ENCODE results near the gene CEP85L.

The CEP85L gene

GRCh38 chr6:118677193-118677592, 25.8 kb upstream of the CEP85L start:
- Histone ChIP-seq H3K27ac (ENCODE audit: low read length) (no peak overlapping the region), H3K36me3 (ENCODE audit: control insufficient read depth in 2 of 2, insufficient read depth in 2 of 2, low read length in 2 of 2) (no peaks in the 10 kb centered on the region), H3K9ac (ENCODE audit: low read length in 2 of 2) (no peak overlapping the region), H3K27me3 (ENCODE audit: control insufficient read depth in 1 of 2, insufficient read depth in 2 of 2, low read length in 2 of 2) (no peaks in the 10 kb centered on the region), H3K4me1 (ENCODE audit: control insufficient read depth, insufficient read depth, low read length) (no peaks in the 10 kb centered on the region), H3K4me3 (ENCODE audit: low read length in 2 of 2) (no peak overlapping the region), H3K9me3 (ENCODE audit: control insufficient read depth in 2 of 2, low read length in 2 of 2) (no peaks in the 10 kb centered on the region)

- Histone ChIP-seq H3K4me3 (ENCODE audit: low read length in 2 of 2) (no peak overlapping the region), H3K9me3 (ENCODE audit: control insufficient read depth in 2 of 2, low read length in 2 of 2) (no peaks in the 10 kb centered on the region), H3K27me3 (ENCODE audit: control insufficient read depth in 1 of 2, insufficient read depth in 2 of 2, low read length in 2 of 2) (no peaks in the 10 kb centered on the region), H3K4me1 (ENCODE audit: control insufficient read depth, insufficient read depth, low read length) (no peaks in the 10 kb centered on the region), H3K9ac (ENCODE audit: low read length in 2 of 2) (no peak overlapping the region), H3K36me3 (ENCODE audit: control insufficient read depth in 2 of 2, insufficient read depth in 2 of 2, low read length in 2 of 2) (no peaks in the 10 kb centered on the region), H3K27ac (ENCODE audit: low read length) (no peak overlapping the region)
These were observed 23.8 kb upstream of the CEP85L start for GRCh38 chr6:118675225-118675624.

GRCh38 chr6:118674772-118675171, 23.4 kb upstream of the CEP85L start:
- Histone ChIP-seq H3K27ac (ENCODE audit: low read length) (no peak overlapping the region), H3K36me3 (ENCODE audit: control insufficient read depth in 2 of 2, insufficient read depth in 2 of 2, low read length in 2 of 2) (no peaks in the 10 kb centered on the region)

GRCh38 chr6:118672678-118673077, 21.3 kb upstream of the CEP85L start:
- Histone ChIP-seq H3K27ac (ENCODE audit: low read length) (no peak overlapping the region), H3K27me3 (ENCODE audit: control insufficient read depth in 1 of 2, insufficient read depth in 2 of 2, low read length in 2 of 2) (no peaks in the 10 kb centered on the region), H3K4me1 (ENCODE audit: control insufficient read depth, insufficient read depth, low read length) (no peaks in the 10 kb centered on the region)

More at GRCh38 chr6:118674772-118675171, 23.4 kb upstream of the CEP85L start:
- Histone ChIP-seq H3K9me3 (ENCODE audit: control insufficient read depth in 2 of 2, low read length in 2 of 2) (no peaks in the 10 kb centered on the region), H3K27me3 (ENCODE audit: control insufficient read depth in 1 of 2, insufficient read depth in 2 of 2, low read length in 2 of 2) (no peaks in the 10 kb centered on the region), H3K4me1 (ENCODE audit: control insufficient read depth, insufficient read depth, low read length) (no peaks in the 10 kb centered on the region), H3K9ac (ENCODE audit: low read length in 2 of 2) (no peak overlapping the region), H3K4me3 (ENCODE audit: low read length in 2 of 2) (no peak overlapping the region)

GRCh38 chr6:118669561-118669960, 18.2 kb upstream of the CEP85L start:
- Histone ChIP-seq H3K27me3 (ENCODE audit: control insufficient read depth in 1 of 2, insufficient read depth in 2 of 2, low read length in 2 of 2) (no peaks in the 10 kb centered on the region), H3K27ac (ENCODE audit: low read length) (no peak overlapping the region), H3K9me3 (ENCODE audit: control insufficient read depth in 2 of 2, low read length in 2 of 2) (no peaks in the 10 kb centered on the region), H3K4me3 (ENCODE audit: low read length in 2 of 2) (no peak overlapping the region), H3K36me3 (ENCODE audit: control insufficient read depth in 2 of 2, insufficient read depth in 2 of 2, low read length in 2 of 2) (no peaks in the 10 kb centered on the region), H3K9ac (ENCODE audit: low read length in 2 of 2) (no peak overlapping the region), H3K4me1 (ENCODE audit: control insufficient read depth, insufficient read depth, low read length) (peaks cover 2% of the 10 kb centered on the region)

More at GRCh38 chr6:118672678-118673077, 21.3 kb upstream of the CEP85L start:
- no peak overlapping the region for H3K9ac ChIP-seq (ENCODE audit: low read length in 2 of 2)
- H3K9me3 ChIP-seq (ENCODE audit: control insufficient read depth in 2 of 2, low read length in 2 of 2): no peaks in the 10 kb centered on the region
- no peak overlapping the region for H3K4me3 ChIP-seq (ENCODE audit: low read length in 2 of 2)
- no peaks in the 10 kb centered on the region for H3K36me3 ChIP-seq (ENCODE audit: control insufficient read depth in 2 of 2, insufficient read depth in 2 of 2, low read length in 2 of 2)

GRCh38 chr6:118668761-118669385, 17.5 kb upstream of the CEP85L start:
- H3K9ac ChIP-seq (ENCODE audit: low read length in 2 of 2): no peak overlapping the region
- H3K4me1 ChIP-seq (ENCODE audit: control insufficient read depth, insufficient read depth, low read length): peaks cover 2% of the 10 kb centered on the region
- H3K27me3 ChIP-seq (ENCODE audit: control insufficient read depth in 1 of 2, insufficient read depth in 2 of 2, low read length in 2 of 2): no peaks in the 10 kb centered on the region
- no peaks in the 10 kb centered on the region for H3K36me3 ChIP-seq (ENCODE audit: control insufficient read depth in 2 of 2, insufficient read depth in 2 of 2, low read length in 2 of 2)
- no peaks in the 10 kb centered on the region for H3K9me3 ChIP-seq (ENCODE audit: control insufficient read depth in 2 of 2, low read length in 2 of 2)
- H3K4me3 ChIP-seq (ENCODE audit: low read length in 2 of 2): no peak overlapping the region
- no peak overlapping the region for H3K27ac ChIP-seq (ENCODE audit: low read length)

- H3K9me3 ChIP-seq (ENCODE audit: control insufficient read depth in 2 of 2, low read length in 2 of 2): no peaks in the 10 kb centered on the region
- no peak overlapping the region for H3K27ac ChIP-seq (ENCODE audit: low read length)
- peaks cover 2% of the 10 kb centered on the region for H3K4me1 ChIP-seq (ENCODE audit: control insufficient read depth, insufficient read depth, low read length)
- H3K9ac ChIP-seq (ENCODE audit: low read length in 2 of 2): no peak overlapping the region
- no peak overlapping the region for H3K4me3 ChIP-seq (ENCODE audit: low read length in 2 of 2)
- no peaks in the 10 kb centered on the region for H3K27me3 ChIP-seq (ENCODE audit: control insufficient read depth in 1 of 2, insufficient read depth in 2 of 2, low read length in 2 of 2)
- H3K36me3 ChIP-seq (ENCODE audit: control insufficient read depth in 2 of 2, insufficient read depth in 2 of 2, low read length in 2 of 2): no peaks in the 10 kb centered on the region
These were observed 16.6 kb upstream of the CEP85L start for GRCh38 chr6:118667988-118668387.

GRCh38 chr6:118665011-118665410, 13.6 kb upstream of the CEP85L start:
- H3K27me3 ChIP-seq (ENCODE audit: control insufficient read depth in 1 of 2, insufficient read depth in 2 of 2, low read length in 2 of 2): no peaks in the 10 kb centered on the region
- peak overlapping the region in 1 of 2 donors; percentile 35 for H3K4me3 ChIP-seq (ENCODE audit: low read length in 2 of 2)
- no peak overlapping the region for H3K27ac ChIP-seq (ENCODE audit: low read length)
- peaks cover 2% of the 10 kb centered on the region for H3K4me1 ChIP-seq (ENCODE audit: control insufficient read depth, insufficient read depth, low read length)
- H3K36me3 ChIP-seq (ENCODE audit: control insufficient read depth in 2 of 2, insufficient read depth in 2 of 2, low read length in 2 of 2): no peaks in the 10 kb centered on the region
- no peak overlapping the region for H3K9ac ChIP-seq (ENCODE audit: low read length in 2 of 2)
- H3K9me3 ChIP-seq (ENCODE audit: control insufficient read depth in 2 of 2, low read length in 2 of 2): no peaks in the 10 kb centered on the region

- no peak overlapping the region for H3K27ac ChIP-seq (ENCODE audit: low read length)
- H3K4me1 ChIP-seq (ENCODE audit: control insufficient read depth, insufficient read depth, low read length): peaks cover 2% of the 10 kb centered on the region
- no peak overlapping the region for H3K9ac ChIP-seq (ENCODE audit: low read length in 2 of 2)
- H3K9me3 ChIP-seq (ENCODE audit: control insufficient read depth in 2 of 2, low read length in 2 of 2): no peaks in the 10 kb centered on the region
- H3K4me3 ChIP-seq (ENCODE audit: low read length in 2 of 2): peak overlapping the region in 1 of 2 donors; percentile 35
- H3K27me3 ChIP-seq (ENCODE audit: control insufficient read depth in 1 of 2, insufficient read depth in 2 of 2, low read length in 2 of 2): no peaks in the 10 kb centered on the region
- no peaks in the 10 kb centered on the region for H3K36me3 ChIP-seq (ENCODE audit: control insufficient read depth in 2 of 2, insufficient read depth in 2 of 2, low read length in 2 of 2)
These were observed 12.9 kb upstream of the CEP85L start for GRCh38 chr6:118663993-118664985.

- H3K4me1 ChIP-seq (ENCODE audit: control insufficient read depth, insufficient read depth, low read length): peaks cover 2% of the 10 kb centered on the region
- no peak overlapping the region for H3K4me3 ChIP-seq (ENCODE audit: low read length in 2 of 2)
- H3K36me3 ChIP-seq (ENCODE audit: control insufficient read depth in 2 of 2, insufficient read depth in 2 of 2, low read length in 2 of 2): no peaks in the 10 kb centered on the region
- no peak overlapping the region for H3K27ac ChIP-seq (ENCODE audit: low read length)
- H3K27me3 ChIP-seq (ENCODE audit: control insufficient read depth in 1 of 2, insufficient read depth in 2 of 2, low read length in 2 of 2): no peaks in the 10 kb centered on the region
- no peak overlapping the region for H3K9ac ChIP-seq (ENCODE audit: low read length in 2 of 2)
- no peaks in the 10 kb centered on the region for H3K9me3 ChIP-seq (ENCODE audit: control insufficient read depth in 2 of 2, low read length in 2 of 2)
These were observed 10.4 kb upstream of the CEP85L start for GRCh38 chr6:118661831-118662230.

- H3K27ac ChIP-seq (ENCODE audit: low read length): no peak overlapping the region
- no peaks in the 10 kb centered on the region for H3K9me3 ChIP-seq (ENCODE audit: control insufficient read depth in 2 of 2, low read length in 2 of 2)
- H3K4me3 ChIP-seq (ENCODE audit: low read length in 2 of 2): no peak overlapping the region
- H3K27me3 ChIP-seq (ENCODE audit: control insufficient read depth in 1 of 2, insufficient read depth in 2 of 2, low read length in 2 of 2): no peaks in the 10 kb centered on the region
- H3K36me3 ChIP-seq (ENCODE audit: control insufficient read depth in 2 of 2, insufficient read depth in 2 of 2, low read length in 2 of 2): no peaks in the 10 kb centered on the region
- peaks cover 2% of the 10 kb centered on the region for H3K4me1 ChIP-seq (ENCODE audit: control insufficient read depth, insufficient read depth, low read length)
- no peak overlapping the region for H3K9ac ChIP-seq (ENCODE audit: low read length in 2 of 2)
These were observed 8.8 kb upstream of the CEP85L start for GRCh38 chr6:118660218-118660569.
